Activated T-cell treated with anti-CD3 and anti-CD28 coated beads for 24 hours (primary cell): ENCODE data around the gene PKP4.
"Not testable (repeated sequence)": the region's sequence is repeated elsewhere in the genome, so short reads cannot be mapped to it uniquely, and the experiment has no call there.

ENCODE experiments used
- DNase-seq: peaks from one replicate; pipeline ENCODE4 v3.0.0-alpha.2; 2020; ENCODE audit warnings: low read depth

Gene PKP4

DNA sequence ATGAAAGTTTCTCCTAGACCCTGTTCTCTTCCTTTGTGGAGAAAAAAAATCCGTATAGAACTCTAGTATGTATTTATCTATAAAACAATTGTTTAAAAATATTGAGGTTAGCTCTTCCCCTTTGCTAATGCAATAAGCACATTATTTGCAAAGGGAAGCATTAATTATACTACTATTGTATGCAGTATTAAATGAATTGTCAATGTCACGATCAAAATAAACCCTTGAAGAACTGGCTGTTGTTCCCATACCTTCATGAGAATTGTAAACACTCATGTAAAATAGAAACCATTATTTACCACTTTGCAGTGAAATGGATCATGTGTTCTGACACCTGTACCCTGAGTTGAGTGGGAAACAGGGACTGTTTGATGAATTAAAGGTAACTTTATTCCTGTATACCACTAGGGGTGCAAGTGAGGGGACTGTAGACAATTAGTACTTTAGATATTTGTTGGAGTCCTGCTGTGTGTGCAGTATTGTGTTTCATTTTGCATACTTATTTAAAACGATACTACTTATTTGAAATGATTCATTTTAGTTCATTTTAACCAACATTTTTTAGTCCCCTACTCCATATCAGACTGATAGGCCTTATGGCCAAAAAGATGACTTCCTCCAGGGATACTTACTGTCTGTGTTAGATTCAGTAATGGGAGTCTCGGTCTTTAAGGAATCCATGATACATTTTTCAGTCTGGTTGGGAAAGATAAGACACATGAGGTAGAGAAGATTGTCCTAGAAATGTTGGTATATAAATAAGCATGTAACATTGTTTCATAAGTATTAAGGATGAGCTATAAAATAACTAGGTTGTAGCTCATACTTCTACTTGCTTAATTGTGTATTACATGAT is 7.9 kb downstream of the PKP4 start:
- no peak for DNase-seq

DNA sequence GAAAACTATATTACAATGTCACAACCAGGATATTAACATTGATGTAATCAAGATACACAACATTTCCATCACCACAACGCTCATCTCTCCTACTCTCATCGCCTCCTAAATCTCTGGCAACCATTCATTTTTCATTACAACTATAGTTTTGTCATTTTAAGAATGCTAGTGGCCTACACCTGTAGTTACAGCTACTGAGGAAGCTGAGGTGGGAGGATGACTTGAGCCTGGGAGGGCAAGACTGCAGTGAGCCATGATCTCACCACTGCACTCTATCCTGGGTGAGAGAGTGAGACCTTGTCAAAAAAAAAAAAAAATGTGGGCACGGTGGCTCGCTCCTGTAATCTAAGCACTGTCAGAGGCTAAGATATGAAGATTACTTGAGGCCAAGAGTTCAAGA is 10.5 kb downstream of the PKP4 start:
- DNase-seq, result no peak

DNA sequence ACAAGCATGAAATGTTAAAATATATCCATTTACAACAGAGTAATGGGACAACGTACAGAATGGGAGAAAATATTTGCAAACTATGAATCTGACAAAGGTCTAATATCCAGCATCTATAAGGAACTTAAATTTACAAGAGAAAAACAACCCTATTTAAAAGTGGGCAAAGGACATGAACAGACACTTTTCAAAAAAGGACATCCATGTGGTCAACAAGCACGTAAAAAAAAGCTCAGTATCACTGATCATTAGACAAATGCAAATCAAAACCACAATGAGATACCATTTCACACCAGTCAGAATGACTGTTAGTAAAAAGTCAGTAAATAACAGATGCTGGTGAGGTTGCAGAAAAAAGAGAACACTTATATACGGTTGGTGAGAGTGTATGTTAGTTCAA is 16.1 kb downstream of the PKP4 start:
- not testable (repeated sequence) for DNase-seq

GRCh38 chr2:158473300-158473699 is 16.5 kb downstream of the PKP4 start:
- DNase-seq, result not testable (repeated sequence)

GRCh38 chr2:158473719-158474392 is 17.1 kb downstream of the PKP4 start:
- no peak for DNase-seq

DNA sequence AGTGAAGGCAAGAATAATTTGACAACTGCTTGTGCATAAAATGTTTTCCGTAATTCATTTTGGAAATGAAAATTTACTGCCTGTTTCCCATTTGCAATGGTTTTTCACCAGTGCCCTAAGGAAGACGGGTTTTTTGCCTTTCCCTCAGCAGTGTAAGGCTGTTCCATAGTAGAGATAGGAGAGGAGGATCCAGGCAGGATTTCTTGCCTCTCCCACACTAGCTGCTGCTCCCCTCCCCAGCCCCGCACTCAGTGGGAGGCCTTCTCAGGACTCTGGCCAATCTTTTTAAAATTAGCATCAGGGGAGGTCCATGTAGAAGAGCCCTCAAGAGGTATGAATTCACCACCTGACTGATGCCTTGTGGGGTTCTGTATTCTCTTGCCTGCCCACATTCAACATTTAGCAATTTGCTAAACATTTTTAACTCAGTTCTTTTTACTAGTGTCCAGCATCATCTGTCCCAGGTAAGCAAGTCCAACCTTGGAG is 17.8 kb downstream of the PKP4 start:
- DNase-seq, result not testable (repeated sequence)

DNA sequence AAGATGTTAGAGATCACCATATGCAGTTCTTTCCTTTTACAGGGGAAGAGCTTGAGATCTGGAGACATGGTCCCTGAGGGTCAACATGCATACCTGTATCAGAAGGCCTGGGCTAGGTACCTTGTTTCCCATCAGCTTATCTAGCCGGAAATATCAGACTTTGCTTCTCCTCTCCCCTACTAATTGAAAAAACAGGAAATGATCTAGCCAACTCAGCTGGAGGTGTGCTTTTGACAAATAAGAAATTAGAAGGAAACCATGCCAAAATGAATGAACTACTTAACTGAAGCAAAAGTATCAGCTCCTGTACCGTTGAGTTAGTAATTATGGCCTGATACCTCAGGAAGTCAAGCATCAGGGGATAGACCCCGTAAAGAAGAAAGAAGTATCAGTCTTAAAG is 20.4 kb downstream of the PKP4 start:
- no peak for DNase-seq

GRCh38 chr2:158478237-158478636 is 21.5 kb downstream of the PKP4 start:
- no peak for DNase-seq

GRCh38 chr2:158478816-158479215 is 22.1 kb downstream of the PKP4 start:
- no peak for DNase-seq

DNA sequence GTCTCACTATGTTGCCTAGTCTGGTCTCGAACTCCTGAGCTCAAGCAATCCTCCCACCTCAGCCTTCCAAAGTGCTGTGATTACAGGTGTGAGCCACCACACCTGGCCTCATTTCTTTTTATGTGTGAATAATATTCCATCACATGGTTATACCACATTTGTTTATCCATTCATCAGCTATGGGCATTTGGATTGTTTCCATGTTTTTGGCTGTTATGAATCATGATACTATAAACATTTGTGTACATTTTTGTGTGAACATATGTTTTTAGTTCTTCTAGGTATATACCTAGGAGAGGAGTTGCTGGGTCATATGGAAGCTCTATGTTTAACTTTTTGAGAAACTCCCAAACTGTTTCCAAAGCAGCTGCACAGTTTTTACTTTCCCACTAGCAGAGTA is 24.4 kb downstream of the PKP4 start:
- no peak for DNase-seq

GRCh38 chr2:158482594-158482993 is 25.8 kb downstream of the PKP4 start:
- DNase-seq, result no peak

DNA sequence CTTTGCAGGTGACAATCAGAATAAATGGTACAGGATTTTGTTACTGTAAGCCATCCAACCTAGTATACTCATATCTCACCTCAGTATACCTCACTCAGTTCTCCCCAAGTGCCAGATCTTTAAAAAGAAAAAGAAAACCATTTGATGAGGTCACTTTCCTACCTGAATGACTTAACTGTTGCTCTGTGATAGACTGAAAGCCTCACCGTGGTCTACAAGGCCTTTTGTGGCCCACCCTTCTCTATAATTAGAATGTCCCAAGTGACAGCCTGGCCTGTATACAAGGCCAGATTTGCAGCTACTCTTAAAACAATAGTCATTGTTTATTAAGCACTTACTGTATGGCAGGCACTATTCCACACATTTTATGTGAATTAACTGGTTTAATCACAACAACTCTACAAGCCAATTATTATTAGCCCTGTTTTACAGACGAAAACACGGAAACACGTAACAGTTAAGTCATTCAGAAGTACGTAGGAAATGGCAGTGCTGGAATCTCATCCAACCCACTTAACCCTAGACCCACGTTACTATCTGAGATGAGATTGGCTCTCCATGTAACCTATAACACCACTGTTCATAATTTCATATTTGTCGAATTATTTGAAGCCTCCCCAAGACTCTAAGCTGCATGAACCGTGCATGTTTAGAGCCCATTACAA is 28.3 kb downstream of the PKP4 start:
- no peak for DNase-seq

GRCh38 chr2:158486150-158486969 is 29.6 kb downstream of the PKP4 start:
- DNase-seq, result no peak

GRCh38 chr2:158486970-158487325 is 30.2 kb downstream of the PKP4 start:
- DNase-seq, result no peak

DNA sequence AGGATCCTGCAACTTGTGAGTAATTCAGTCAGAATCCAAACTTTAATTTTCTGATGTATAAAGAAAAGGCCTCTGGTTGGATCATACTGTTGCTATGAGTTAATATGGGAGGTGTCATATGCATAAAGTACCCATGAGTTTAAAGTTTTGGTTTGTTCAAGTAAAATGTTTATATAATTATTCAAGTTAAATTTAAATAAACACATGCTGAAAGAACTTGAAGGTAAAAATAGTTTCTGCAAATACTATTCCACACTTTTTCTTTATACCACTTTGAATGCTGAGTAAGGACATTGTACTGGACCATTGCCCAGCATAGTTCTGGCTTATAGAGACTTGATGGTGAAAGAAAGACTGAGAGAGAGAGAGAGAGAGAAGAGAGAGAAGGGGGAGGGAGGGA is 30.7 kb downstream of the PKP4 start:
- no peak for DNase-seq

GRCh38 chr2:158488442-158489216 is 31.9 kb downstream of the PKP4 start:
- DNase-seq, result no peak

DNA sequence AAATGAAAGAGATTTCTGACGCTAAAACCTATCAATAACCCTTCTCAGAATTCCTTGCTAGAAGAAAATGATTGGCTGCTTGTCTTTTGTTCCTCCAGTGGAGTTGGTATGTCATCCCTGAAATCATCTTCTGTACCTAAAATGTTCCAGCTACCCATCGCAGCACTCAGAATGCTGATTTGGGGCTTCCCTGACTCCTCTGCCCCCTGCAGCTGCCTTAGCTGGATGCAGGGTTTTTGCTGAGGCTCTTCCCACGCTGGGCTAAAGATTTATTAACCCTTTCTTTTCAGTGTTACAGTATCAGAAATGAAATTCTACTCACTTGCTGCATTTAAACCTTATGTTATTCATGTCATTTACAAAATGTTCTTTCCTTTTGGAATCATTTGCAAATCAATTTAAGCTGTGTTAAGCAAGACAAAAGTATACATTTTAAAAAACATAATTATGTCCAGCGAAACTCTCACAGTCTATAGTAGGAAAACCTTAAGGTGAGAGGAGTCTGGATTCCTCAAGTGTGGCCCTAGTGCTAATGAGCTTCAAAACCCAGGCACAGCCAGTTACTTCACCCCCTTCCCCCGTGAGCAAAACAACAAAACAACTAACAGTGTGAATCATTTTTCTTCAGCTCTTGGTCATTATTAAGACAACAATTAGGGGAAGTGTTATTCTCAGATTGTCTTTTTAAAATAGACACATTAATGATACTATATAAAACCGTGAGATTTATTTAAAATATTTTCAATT is 32.8 kb downstream of the PKP4 start:
- no peak for DNase-seq

DNA sequence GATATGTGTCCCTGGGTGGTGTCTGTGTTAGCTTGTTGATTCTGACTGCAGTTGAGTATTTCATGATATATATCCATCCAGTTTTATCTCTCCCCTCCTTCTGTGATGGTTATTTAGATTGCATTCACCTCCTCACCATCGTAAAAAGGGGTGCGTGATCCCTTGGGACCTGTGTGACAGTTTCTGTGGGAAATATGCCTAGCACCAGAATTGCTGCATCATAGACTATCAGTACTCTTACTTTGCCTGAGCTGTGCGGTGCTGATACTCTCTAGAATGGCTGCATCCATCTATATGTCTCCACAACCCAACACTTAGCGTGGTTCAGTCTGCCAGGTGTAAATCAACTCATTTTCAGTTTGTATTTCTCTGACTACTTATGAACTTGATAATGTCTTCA is 34.3 kb downstream of the PKP4 start:
- no peak for DNase-seq

- DNase-seq, result no peak
Observed at GRCh38 chr2:158493458-158493857, 36.7 kb downstream of the PKP4 start.

- DNase-seq, result no peak
Observed at GRCh38 chr2:158495175-158495574, 38.4 kb downstream of the PKP4 start.

DNA sequence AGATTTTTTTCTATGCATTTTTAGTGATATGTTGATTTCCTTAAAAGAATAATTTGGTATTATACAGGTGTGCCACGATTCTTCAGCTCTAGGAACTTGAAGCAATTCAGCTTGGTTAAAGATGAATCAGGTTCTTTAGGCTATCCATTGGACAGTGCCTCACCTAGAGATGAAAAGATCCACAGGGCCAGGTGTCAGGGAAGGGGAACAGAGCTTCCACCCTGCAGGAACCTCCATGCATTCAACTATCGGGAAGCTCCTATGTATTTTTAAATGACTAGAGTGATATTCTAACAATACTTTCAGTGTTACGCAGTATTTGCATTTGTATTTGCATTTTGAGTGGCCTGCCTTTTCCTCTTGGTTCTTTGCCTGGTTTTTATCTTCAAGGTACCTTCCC is 40.2 kb downstream of the PKP4 start:
- no peak for DNase-seq
